Esophagus (tissue), 2 donors: ENCODE measurements around the gene FRMD4A. TPM values are rescaled to one million over a fixed set of nuclear protein-coding genes. Genes with fewer than 3 reads are reported as not detected.

ENCODE experiments used
- H3K27ac ChIP-seq, 2 donors: one replicate each; pipeline ENCODE4 v1.5.1; 2013; ENCODE audit warnings: low read depth in 2 of 2, mild to moderate bottlenecking in 2 of 2, inconsistent platforms in 1 of 2, low read length in 1 of 2, moderate library complexity in 1 of 2
- H3K27me3 ChIP-seq, 2 donors: one replicate each; pipeline ENCODE4 v1.6.1; 2013; ENCODE audit warnings: low read length in 2 of 2, control low read depth in 1 of 2, mild to moderate bottlenecking in 1 of 2; ENCODE audit not compliant: insufficient read depth in 2 of 2, control insufficient read depth in 1 of 2
- H3K36me3 ChIP-seq, 2 donors: one replicate each; pipeline ENCODE4 v1.6.1; 2013; ENCODE audit warnings: low read length in 1 of 2; ENCODE audit not compliant: control insufficient read depth in 2 of 2, insufficient read depth in 2 of 2
- H3K4me1 ChIP-seq, 2 donors: one replicate each; pipeline ENCODE4 v1.6.1; 2013; ENCODE audit warnings: low read length in 1 of 2; ENCODE audit not compliant: control insufficient read depth in 2 of 2, insufficient read depth in 2 of 2
- H3K4me3 ChIP-seq, 2 donors: one replicate each; pipeline ENCODE4 v1.5.1; 2013; ENCODE audit warnings: low read length in 2 of 2, mild to moderate bottlenecking in 2 of 2, low read depth in 1 of 2, moderate library complexity in 1 of 2
- H3K9me3 ChIP-seq, 2 donors: one replicate each; pipeline ENCODE4 v1.6.1; 2013; ENCODE audit warnings: mild to moderate bottlenecking in 2 of 2, low read depth in 1 of 2, low read length in 1 of 2, moderate library complexity in 1 of 2; ENCODE audit not compliant: control insufficient read depth in 2 of 2, insufficient read depth in 1 of 2
- WGBS, 2 donors: extraction: QIAGEN DNeasy Blood & Tissue Kit; methylation state at CpG; one replicate each; pipeline ENCODE4 v1.1.7; 2013; 5-methylcytosine and 5-hydroxymethylcytosine counted together
- polyA plus RNA-seq, 2 donors: library from polyadenylated mRNA; stranded (reverse); fragments of 200-250 nt; gene quantifications; one replicate each; pipeline ENCODE4 v1.2.3, GENCODE V29; 2013
- donor health status: healthy with polysubstance abuse.
- donor health status: Bipolar disorder and iron deficiency.

FRMD4A gene
- polyA plus RNA-seq, 2 donors = 9.3 to 12.6 TPM

GRCh38 chr10:13882119-13882711 is 448.5 kb downstream of the FRMD4A start:
- no peak overlapping the region for H3K4me3 ChIP-seq
- 36 to 50% methylated on average over 6 to 7 of the region's 7 CpGs for WGBS, 2 donors

GRCh38 chr10:13880760-13881159 is 450.0 kb downstream of the FRMD4A start:
- whole genome bisulfite sequencing, 2 donors = 77 to 80% methylated on average over 3 of the region's 3 CpGs
- Histone ChIP-seq H3K9me3 (peaks cover 0 to 2% of the 10 kb centered on the region in 2 donors), H3K27me3 (no peaks in the 10 kb centered on the region), H3K36me3 (no peaks in the 10 kb centered on the region), H3K4me3 (no peak overlapping the region), H3K4me1 (peaks cover 2 to 3% of the 10 kb centered on the region in 2 donors), H3K27ac (no peak overlapping the region)

More at GRCh38 chr10:13882119-13882711, 448.5 kb downstream of the FRMD4A start:
- Histone ChIP-seq H3K9me3 (peaks cover 0 to 2% of the 10 kb centered on the region in 2 donors), H3K27ac (peak overlapping the region in 1 of 2 donors; percentile 47), H3K36me3 (no peaks in the 10 kb centered on the region), H3K27me3 (no peaks in the 10 kb centered on the region), H3K4me1 (peaks cover 2% of the 10 kb centered on the region in 2 donors)

- 53 to 59% methylated on average over 11 of the region's 11 CpGs for WGBS, 2 donors
- H3K36me3 ChIP-seq = no peaks in the 10 kb centered on the region
- peaks cover 0 to 3% of the 10 kb centered on the region in 2 donors for H3K4me1 ChIP-seq
- H3K27me3 ChIP-seq = no peaks in the 10 kb centered on the region
- no peak overlapping the region for H3K4me3 ChIP-seq
- H3K9me3 ChIP-seq = no peaks in the 10 kb centered on the region
- peak overlapping the region; percentile 45 to 59 for H3K27ac ChIP-seq
These were observed 453.4 kb downstream of the FRMD4A start for GRCh38 chr10:13877154-13877909.

- Histone ChIP-seq H3K27me3 (no peaks in the 10 kb centered on the region), H3K4me3 (no peak overlapping the region), H3K27ac (no peak overlapping the region), H3K9me3 (no peaks in the 10 kb centered on the region), H3K4me1 (peaks cover 0 to 3% of the 10 kb centered on the region in 2 donors), H3K36me3 (no peaks in the 10 kb centered on the region)
- 61 to 69% methylated on average over 6 of the region's 6 CpGs for WGBS, 2 donors
These were observed 457.5 kb downstream of the FRMD4A start for GRCh38 chr10:13873196-13873595.

- H3K36me3 ChIP-seq = no peaks in the 10 kb centered on the region
- H3K27me3 ChIP-seq = no peaks in the 10 kb centered on the region
- peaks cover 0 to 3% of the 10 kb centered on the region in 2 donors for H3K4me1 ChIP-seq
- WGBS, 2 donors = 77 to 81% methylated on average over 9 of the region's 9 CpGs
- no peak overlapping the region for H3K4me3 ChIP-seq
- H3K9me3 ChIP-seq = no peaks in the 10 kb centered on the region
- H3K27ac ChIP-seq = no peak overlapping the region
These were observed 458.3 kb downstream of the FRMD4A start for GRCh38 chr10:13872411-13872810.

- H3K9me3 ChIP-seq = no peaks in the 10 kb centered on the region
- H3K4me1 ChIP-seq = no peaks in the 10 kb centered on the region
- H3K36me3 ChIP-seq = no peaks in the 10 kb centered on the region
- H3K27ac ChIP-seq = no peak overlapping the region
- no peaks in the 10 kb centered on the region for H3K27me3 ChIP-seq
- WGBS, 2 donors = 91 to 92% methylated on average over 11 of the region's 11 CpGs
- H3K4me3 ChIP-seq = no peak overlapping the region
These were observed 458.9 kb downstream of the FRMD4A start for GRCh38 chr10:13871776-13872175.

GRCh38 chr10:13871011-13871410 is 459.7 kb downstream of the FRMD4A start:
- Histone ChIP-seq H3K27ac (no peak overlapping the region), H3K9me3 (no peaks in the 10 kb centered on the region), H3K36me3 (no peaks in the 10 kb centered on the region), H3K4me3 (no peak overlapping the region), H3K27me3 (no peaks in the 10 kb centered on the region), H3K4me1 (no peaks in the 10 kb centered on the region)
- 84 to 86% methylated on average over 9 of the region's 9 CpGs for WGBS, 2 donors

GRCh38 chr10:13869295-13869664 is 461.4 kb downstream of the FRMD4A start:
- no peaks in the 10 kb centered on the region for H3K4me1 ChIP-seq
- H3K4me3 ChIP-seq = no peak overlapping the region
- no peak overlapping the region for H3K27ac ChIP-seq
- no peaks in the 10 kb centered on the region for H3K36me3 ChIP-seq
- WGBS, 2 donors = 93% methylated on average over 12 of the region's 12 CpGs
- no peaks in the 10 kb centered on the region for H3K27me3 ChIP-seq
- no peaks in the 10 kb centered on the region for H3K9me3 ChIP-seq

- WGBS, 2 donors = 90 to 91% methylated on average over 18 of the region's 18 CpGs
- Histone ChIP-seq H3K9me3 (no peaks in the 10 kb centered on the region), H3K36me3 (no peaks in the 10 kb centered on the region), H3K27me3 (no peaks in the 10 kb centered on the region), H3K4me1 (no peaks in the 10 kb centered on the region), H3K27ac (no peak overlapping the region), H3K4me3 (no peak overlapping the region)
These were observed 462.0 kb downstream of the FRMD4A start for GRCh38 chr10:13868528-13869294.
